Gastrocnemius medialis (tissue), 4 donors: ENCODE results near the gene FAM171A1. TPM values are rescaled to one million over a fixed set of nuclear protein-coding genes. Genes with fewer than 3 reads are reported as not detected.

ENCODE experiments used
- ATAC-seq, 2 donors: fragments of 150-250 bp; one replicate each; pipeline ENCODE4 v1.9.1; 2016
- DNase-seq, 2 donors: peaks; one replicate each; pipeline ENCODE4 v3.0.0-alpha.2; 2019
- H3K27ac ChIP-seq, 4 donors: fragments of 200-600 bp; sonication (generic); 1 replicate in 1 of 4; 2 replicates in 3 of 4; pipeline ENCODE4 v1.5.1; 2016 to 2018; ENCODE audit warnings: mild to moderate bottlenecking in 2 of 4, moderate library complexity in 1 of 4
- H3K27me3 ChIP-seq, 3 donors: fragments of 200-600 bp; sonication (generic) in 2 of 3; 1 replicate in 1 of 3; 2 replicates in 2 of 3; pipeline versions ENCODE4 v1.5.1 to v1.6.0; 2016 to 2019; ENCODE audit warnings: mild to moderate bottlenecking in 1 of 3, moderate library complexity in 1 of 3
- H3K36me3 ChIP-seq, 2 donors: fragments of 200-600 bp; sonication (generic) in 1 of 2; one replicate each; pipeline ENCODE4 v1.5.1; 2017 to 2018
- H3K4me1 ChIP-seq, 2 donors: fragments of 200-600 bp; sonication (generic) in 1 of 2; one replicate each; pipeline ENCODE4 v1.5.1; 2016 to 2017; ENCODE audit warnings: mild to moderate bottlenecking in 2 of 2
- H3K4me3 ChIP-seq, 4 donors: fragments of 200-600 bp; sonication (generic) in 3 of 4; 1 replicate in 1 of 4; 2 replicates in 3 of 4; pipeline ENCODE4 v1.5.1; 2016 to 2019; ENCODE audit warnings: mild to moderate bottlenecking in 2 of 4
- H3K9me3 ChIP-seq, 3 donors: fragments of 200-600 bp; sonication (generic) in 2 of 3; 1 replicate in 1 of 3; 2 replicates in 2 of 3; pipeline ENCODE4 v1.5.1; 2016 to 2019
- POLR2A ChIP-seq, 2 donors: fragments of 450-650 bp; IDR thresholded peaks; one replicate each; pipeline ENCODE4 v1.6.1; 2017; ENCODE audit warnings: antibody characterized with exemption in 2 of 2, mild to moderate bottlenecking in 2 of 2, moderate library complexity in 2 of 2
- in situ Hi-C, 4 donors: fragments of 200-750 bp; cut with MboI; loops; one replicate each; pipeline versions ENCODE4 v1.15.0 to v1.8.0; 2017; ENCODE audit warnings: low sequenced_read_pairs in 4 of 4
- intact Hi-C: fragments of 100-400 bp; cut with DNase I; formaldehyde crosslinking; loops from one replicate; pipeline ENCODE4 v1.15.1; 2023; ENCODE audit warnings: low total_unique reads
- total RNA-seq, 4 donors: library from RNA; depleted of rRNA; stranded (reverse); fragments of >200 nt; gene quantifications; one replicate each; pipeline versions ENCODE4 v1.1.0 to v1.2.3, GENCODE V29; 2016
- TF ChIP-seq, protein P1 (sequence below), 5 experiments: fragments of 450-650 bp in 3 of 5; fragments of 200-600 bp in 2 of 5; sonication (generic) in 2 of 5; IDR thresholded peaks in 4 of 5; conservative IDR thresholded peaks in 1 of 5; 1 replicate in 4 of 5; 2 replicates in 1 of 5; pipeline ENCODE4 v1.5.1; 2016 to 2019; ENCODE audit warnings: antibody characterized with exemption in 5 of 5, mild to moderate bottlenecking in 3 of 5, moderate library complexity in 3 of 5

FAM171A1 gene
- total RNA-seq, 4 donors from 2014 or later, result 2.1 to 5.6 (median 4.3) TPM

DNA sequence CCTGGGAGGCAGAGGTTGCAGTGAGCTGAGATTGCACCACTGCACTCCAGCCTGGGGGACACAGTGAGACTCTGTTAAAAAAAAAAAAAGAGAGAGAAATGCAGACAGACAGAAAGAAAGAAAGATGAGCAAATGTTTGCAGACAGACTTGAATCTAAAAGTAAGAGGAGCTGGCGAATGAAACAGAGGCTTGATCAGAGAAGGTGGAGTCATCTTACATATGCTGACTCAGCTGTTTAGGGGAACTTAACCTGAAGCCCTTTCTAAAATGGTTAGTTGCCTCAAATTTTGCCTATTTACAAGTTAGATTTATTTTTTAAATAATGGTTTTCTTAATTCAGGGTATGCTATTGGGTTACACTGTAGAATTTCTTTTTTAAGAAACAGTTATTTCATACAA lies 5.4 kb downstream of the FAM171A1 start:
- no peaks in the 10 kb centered on the region for H3K9me3 ChIP-seq
- intact Hi-C loops, result no loop called here

DNA sequence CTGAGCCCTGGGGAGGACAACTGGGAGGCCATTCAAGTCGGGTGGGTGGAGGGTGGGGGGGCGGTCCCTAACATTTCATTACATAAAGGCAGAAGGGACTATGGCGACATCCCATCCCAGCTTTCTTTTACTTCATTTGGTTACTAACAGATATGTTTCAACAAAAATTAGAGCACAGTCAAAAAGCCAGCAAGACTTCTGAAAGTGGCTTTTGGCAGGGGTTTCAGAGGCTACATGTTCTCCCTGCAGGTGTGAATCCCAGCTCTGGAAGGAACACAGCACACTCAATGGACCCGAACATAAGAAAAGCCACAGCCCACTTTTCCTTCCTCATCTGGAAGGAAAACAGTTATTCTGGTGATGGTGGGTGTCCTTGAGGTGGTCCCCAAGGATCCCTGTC lies 7.1 kb downstream of the FAM171A1 start:
- no peak for DNase-seq
- Histone ChIP-seq H3K27ac (no peak overlapping the region), H3K4me3 (no peak overlapping the region), H3K4me1 (peaks cover 0 to 5% of the 10 kb centered on the region in 2 donors), H3K9me3 (no peaks in the 10 kb centered on the region), H3K27me3 (no peaks in the 10 kb centered on the region), H3K36me3 (no peaks in the 10 kb centered on the region)
- in situ Hi-C loops (loop anchor here in 1 of 4 donors (10.0 kb wide), 1 partner anchor 149 kb away; no protein-coding TSS in a partner anchor), intact Hi-C loops (no loop called here)
- ATAC-seq, result no peak
- TF ChIP-seq, protein P1, sequence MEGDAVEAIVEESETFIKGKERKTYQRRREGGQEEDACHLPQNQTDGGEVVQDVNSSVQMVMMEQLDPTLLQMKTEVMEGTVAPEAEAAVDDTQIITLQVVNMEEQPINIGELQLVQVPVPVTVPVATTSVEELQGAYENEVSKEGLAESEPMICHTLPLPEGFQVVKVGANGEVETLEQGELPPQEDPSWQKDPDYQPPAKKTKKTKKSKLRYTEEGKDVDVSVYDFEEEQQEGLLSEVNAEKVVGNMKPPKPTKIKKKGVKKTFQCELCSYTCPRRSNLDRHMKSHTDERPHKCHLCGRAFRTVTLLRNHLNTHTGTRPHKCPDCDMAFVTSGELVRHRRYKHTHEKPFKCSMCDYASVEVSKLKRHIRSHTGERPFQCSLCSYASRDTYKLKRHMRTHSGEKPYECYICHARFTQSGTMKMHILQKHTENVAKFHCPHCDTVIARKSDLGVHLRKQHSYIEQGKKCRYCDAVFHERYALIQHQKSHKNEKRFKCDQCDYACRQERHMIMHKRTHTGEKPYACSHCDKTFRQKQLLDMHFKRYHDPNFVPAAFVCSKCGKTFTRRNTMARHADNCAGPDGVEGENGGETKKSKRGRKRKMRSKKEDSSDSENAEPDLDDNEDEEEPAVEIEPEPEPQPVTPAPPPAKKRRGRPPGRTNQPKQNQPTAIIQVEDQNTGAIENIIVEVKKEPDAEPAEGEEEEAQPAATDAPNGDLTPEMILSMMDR (IDR thresholded peaks at IDR 0.05 in 4 of 5, conservative IDR thresholded peaks at IDR 0.05 in 1 of 5), result no peak
- TF ChIP-seq POLR2A (IDR thresholded peaks at IDR 0.05), result no peak

More for the DNA sequence above, 5.4 kb downstream of the FAM171A1 start:
- no peak for DNase-seq
- H3K4me3 ChIP-seq, result no peak overlapping the region
- peaks cover 0 to 12% of the 10 kb centered on the region in 2 donors for H3K4me1 ChIP-seq
- H3K36me3 ChIP-seq, result no peaks in the 10 kb centered on the region
- TF ChIP-seq, protein P1 (IDR thresholded peaks at IDR 0.05 in 4 of 5, conservative IDR thresholded peaks at IDR 0.05 in 1 of 5), result no peak
- no peak for TF ChIP-seq POLR2A (IDR thresholded peaks at IDR 0.05)
- no peak for ATAC-seq
- in situ Hi-C loops, result loop anchor here in 1 of 4 donors (10.0 kb wide), 1 partner anchor 151 kb away; no protein-coding TSS in a partner anchor
- no peak overlapping the region for H3K27ac ChIP-seq
- H3K27me3 ChIP-seq, result no peaks in the 10 kb centered on the region

DNA sequence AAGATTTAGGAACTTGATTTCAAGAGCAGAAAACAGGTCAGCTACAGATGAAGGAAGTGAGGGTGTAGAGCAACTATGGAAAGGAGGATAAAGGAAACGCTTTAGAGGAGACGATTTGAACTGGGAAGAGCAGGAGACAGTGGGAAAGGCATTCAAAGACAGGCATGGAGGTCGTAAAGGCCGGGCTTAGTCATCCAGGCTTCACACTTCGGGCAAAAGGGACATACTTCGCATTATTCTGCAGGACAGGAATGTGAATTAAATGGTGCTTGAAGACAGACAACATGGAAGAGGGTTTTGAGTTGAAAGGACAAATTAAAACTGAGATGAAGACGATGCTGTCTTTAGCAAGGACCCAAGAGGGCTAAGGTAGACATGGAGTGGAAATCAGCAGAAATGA lies 8.1 kb downstream of the FAM171A1 start:
- no peaks in the 10 kb centered on the region for H3K27me3 ChIP-seq
- ATAC-seq (no peak), DNase-seq (no peak)
- no peaks in the 10 kb centered on the region for H3K36me3 ChIP-seq
- no peaks in the 10 kb centered on the region for H3K9me3 ChIP-seq
- intact Hi-C loops (no loop called here), in situ Hi-C loops (loop anchor here in 1 of 4 donors (10.0 kb wide), 1 partner anchor 148 kb away; no protein-coding TSS in a partner anchor)
- no peak overlapping the region for H3K27ac ChIP-seq
- no peak for TF ChIP-seq POLR2A (IDR thresholded peaks at IDR 0.05)
- TF ChIP-seq, protein P1 (IDR thresholded peaks at IDR 0.05 in 4 of 5, conservative IDR thresholded peaks at IDR 0.05 in 1 of 5), result no peak
- H3K4me3 ChIP-seq, result no peak overlapping the region
- H3K4me1 ChIP-seq, result peaks cover 0 to 5% of the 10 kb centered on the region in 2 donors

DNA sequence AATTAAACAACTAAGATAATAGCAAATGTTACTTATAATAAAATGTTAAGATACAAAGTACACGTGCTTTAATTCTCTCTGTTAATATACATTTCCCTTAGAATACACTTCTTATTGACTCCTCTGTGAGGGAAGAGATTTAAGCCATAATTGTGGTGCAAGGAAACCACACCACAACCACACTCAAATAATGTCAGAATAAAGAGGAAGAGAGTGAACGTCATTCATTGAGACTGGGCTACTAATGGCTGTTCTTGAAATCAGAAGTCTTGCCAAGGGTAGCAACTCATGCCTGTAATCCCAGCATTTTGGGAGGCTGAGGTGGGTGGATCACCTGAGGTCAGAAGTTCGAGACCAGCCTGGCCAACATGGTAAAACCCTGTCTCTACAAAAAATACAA lies 10.0 kb downstream of the FAM171A1 start:
- ATAC-seq, result no peak
- Histone ChIP-seq H3K27me3 (no peaks in the 10 kb centered on the region), H3K4me1 (no peaks in the 10 kb centered on the region), H3K4me3 (no peak overlapping the region), H3K27ac (no peak overlapping the region), H3K36me3 (no peaks in the 10 kb centered on the region), H3K9me3 (no peaks in the 10 kb centered on the region)
- in situ Hi-C loops (loop anchor here in 1 of 4 donors (10.0 kb wide), 1 partner anchor 146 kb away; no protein-coding TSS in a partner anchor), intact Hi-C loops (no loop called here)
- no peak for DNase-seq
- TF ChIP-seq, protein P1 (IDR thresholded peaks at IDR 0.05 in 4 of 5, conservative IDR thresholded peaks at IDR 0.05 in 1 of 5), result no peak
- TF ChIP-seq POLR2A (IDR thresholded peaks at IDR 0.05), result no peak

DNA sequence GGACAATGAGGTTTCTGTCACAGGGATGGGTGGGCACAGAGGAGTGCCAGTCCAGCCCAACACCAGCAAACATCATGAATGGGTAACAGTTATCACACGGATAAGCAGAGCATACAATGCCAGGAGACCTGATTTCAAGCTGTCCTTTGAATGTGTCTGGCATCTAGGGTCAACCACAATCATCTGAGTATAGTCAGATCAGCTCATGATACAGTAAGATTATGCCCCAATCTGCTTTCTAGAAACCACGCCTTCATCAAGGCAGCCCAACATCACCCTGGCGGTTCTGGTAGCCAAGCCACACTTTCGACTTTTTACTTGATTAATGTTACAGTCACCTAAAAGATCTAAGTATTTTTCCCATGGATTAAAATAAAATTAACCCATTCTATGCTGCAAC lies 10.5 kb downstream of the FAM171A1 start:
- no peak overlapping the region for H3K27ac ChIP-seq
- H3K27me3 ChIP-seq, result no peaks in the 10 kb centered on the region
- H3K4me1 ChIP-seq, result no peaks in the 10 kb centered on the region
- no peak for ATAC-seq
- TF ChIP-seq, protein P1 (IDR thresholded peaks at IDR 0.05 in 4 of 5, conservative IDR thresholded peaks at IDR 0.05 in 1 of 5), result no peak
- TF ChIP-seq POLR2A (IDR thresholded peaks at IDR 0.05), result no peak
- no peaks in the 10 kb centered on the region for H3K9me3 ChIP-seq
- no peak for DNase-seq
- no peak overlapping the region for H3K4me3 ChIP-seq
- no peaks in the 10 kb centered on the region for H3K36me3 ChIP-seq
- intact Hi-C loops, result no loop called here
- in situ Hi-C loops, result loop anchor here in 1 of 4 donors (10.0 kb wide), 1 partner anchor 146 kb away; no protein-coding TSS in a partner anchor
